GM19324 (cell line): ENCODE data around the gene PVALB.
A peak's percentile ranks its signal among the peaks of the same experiment; 100 is the strongest.

ENCODE experiments used
- ATAC-seq: cut with Tn5 transposase; IDR thresholded peaks from one replicate; pipeline ENCODE4 v1.9.1; 2021; ENCODE audit warnings: mild to moderate bottlenecking, moderate library complexity; ENCODE audit not compliant: unreplicated experiment, low FRiP score

Gene PVALB

GRCh38 chr22:36816636-36817524 is at the start of gene PVALB:
Gene PVALB (minus strand): TSS chr22:36817035. CDS start chr22:36817005, 30 bp downstream.
- no peak for ATAC-seq

- no peak for ATAC-seq
These were observed 48.5 kb upstream of the PVALB start for GRCh38 chr22:36865346-36865745.

- ATAC-seq, result no peak
These were observed 47.8 kb upstream of the PVALB start for GRCh38 chr22:36864454-36865215.

GRCh38 chr22:36863979-36864378 is 47.1 kb upstream of the PVALB start:
- ATAC-seq, result no peak

GRCh38 chr22:36863281-36863680 is 46.4 kb upstream of the PVALB start:
- no peak for ATAC-seq

GRCh38 chr22:36862251-36863242 is 45.7 kb upstream of the PVALB start:
- ATAC-seq, result no peak

- peak; percentile 50 for ATAC-seq
These were observed 44.2 kb upstream of the PVALB start, which contains the start of gene NCF4 for GRCh38 chr22:36860821-36861659. Gene NCF4 (plus strand): TSS chr22:36861006. CDS start chr22:36861172, 166 bp downstream.

- no peak for ATAC-seq
These were observed 43.6 kb upstream of the PVALB start for GRCh38 chr22:36860438-36860820.

GRCh38 chr22:36860017-36860416 is 43.2 kb upstream of the PVALB start:
- ATAC-seq, result no peak

- ATAC-seq, result no peak
These were observed 42.1 kb upstream of the PVALB start for GRCh38 chr22:36858966-36859365.

- no peak for ATAC-seq
These were observed 41.3 kb upstream of the PVALB start for GRCh38 chr22:36858156-36858555.

GRCh38 chr22:36856792-36857135 is 39.9 kb upstream of the PVALB start:
- ATAC-seq, result no peak

- ATAC-seq, result peak; percentile 43
These were observed 39.4 kb upstream of the PVALB start for GRCh38 chr22:36856121-36856791.

- no peak for ATAC-seq
These were observed 38.6 kb upstream of the PVALB start for GRCh38 chr22:36855478-36855877.

GRCh38 chr22:36853407-36854099 is 36.7 kb upstream of the PVALB start:
- ATAC-seq, result no peak

- ATAC-seq, result no peak
These were observed 35.5 kb upstream of the PVALB start for GRCh38 chr22:36852056-36852973.

- ATAC-seq, result no peak
These were observed 33.8 kb upstream of the PVALB start for GRCh38 chr22:36850682-36851081.
